NB4 (cell line): ENCODE results near the gene KAT6B.

ENCODE experiments used
- CTCF ChIP-seq: IDR thresholded peaks from one replicate; pipeline ENCODE4 v1.5.1; 2012; ENCODE audit warnings: low read depth, low read length
- MAX ChIP-seq: IDR thresholded peaks from 2 replicates; pipeline ENCODE4 v1.6.1; 2011; ENCODE audit warnings: low read depth, low read length
- MYC ChIP-seq: IDR thresholded peaks from 2 replicates; pipeline ENCODE4 v1.6.1; 2011; ENCODE audit warnings: low read depth, low read length
- POLR2A ChIP-seq: IDR thresholded peaks from 2 replicates; pipeline ENCODE4 v1.6.1; 2011; ENCODE audit warnings: mild to moderate bottlenecking; ENCODE audit not compliant: insufficient read length; ENCODE audit errors: extremely low read depth

DNA sequence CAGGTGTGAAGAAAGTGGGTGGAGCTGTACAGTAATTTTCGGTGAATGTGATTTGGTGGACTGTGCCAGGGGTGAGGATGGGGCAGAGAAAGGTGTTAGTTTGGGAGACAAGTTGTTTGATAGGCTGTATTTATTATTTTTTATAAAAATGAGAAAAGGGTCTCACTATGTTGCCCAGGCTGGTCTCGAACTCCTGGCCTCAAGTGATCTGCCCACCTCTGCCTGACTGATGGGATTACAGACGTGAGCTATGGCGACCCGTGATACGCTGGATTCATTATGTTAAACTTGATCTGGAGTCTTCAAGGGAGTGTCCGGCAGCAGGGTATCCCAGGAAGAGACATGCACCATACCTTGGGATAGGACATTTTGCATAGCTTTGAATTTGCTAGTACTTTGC, 1.3 kb downstream of the KAT6B start:
- TF ChIP-seq MYC: no peak
- no peak for TF ChIP-seq CTCF
- no peak for TF ChIP-seq MAX
- no peak for TF ChIP-seq POLR2A
